ENCODE results near the gene SLC46A2. TPM values are rescaled to one million over a fixed set of nuclear protein-coding genes. Genes with fewer than 3 reads are reported as not detected.

The SLC46A2 gene
- total RNA-seq, 1 experiment from 2014 or later = not detected

GRCh38 chr9:112900901-112901300 is 10.2 kb upstream of the SLC46A2 start:
- Histone ChIP-seq H3K27ac (ENCODE audit: low read depth, low read length, poor library complexity, severe bottlenecking) (no peak overlapping the region), H3K4me3 (ENCODE audit: low read depth, low read length, poor library complexity, severe bottlenecking) (no peak overlapping the region), H3K4me1 (ENCODE audit: insufficient read depth, low read length, poor library complexity, severe bottlenecking) (no peaks in the 10 kb centered on the region), H3K27me3 (replicated peaks; ENCODE audit: insufficient read depth, low read depth, low read length, poor library complexity) (peaks cover 25% of the 10 kb centered on the region), H3K9me3 (ENCODE audit: low read depth, low read length, poor library complexity, severe bottlenecking) (no peaks in the 10 kb centered on the region), H3K36me3 (ENCODE audit: insufficient read depth, low read length, poor library complexity, severe bottlenecking) (no peaks in the 10 kb centered on the region)
- TF ChIP-seq CTCF (conservative IDR thresholded peaks at IDR 0.05; ENCODE audit: low read depth, low read length) = no peak
- TF ChIP-seq EZH2 (IDR thresholded peaks at IDR 0.05; ENCODE audit: borderline replicate concordance, low read depth, low read length, poor library complexity, severe bottlenecking) = no peak
- ChIA-PET CTCF (no interaction called here), POLR2A (ENCODE audit: low non-redundant PET) (no interaction called here)
- intact Hi-C loops (cut with micrococcal nuclease; ENCODE audit: unreplicated experiment) = loop anchor here (10.0 kb wide), 1 partner anchor 806 kb away; no protein-coding TSS in a partner anchor
- DNase-seq (ENCODE audit: low spot score) = no peak
- no TSS peak for BruUV-seq (replicated peaks)

GRCh38 chr9:112900488-112900887 is 9.8 kb upstream of the SLC46A2 start:
- TF ChIP-seq CTCF (conservative IDR thresholded peaks at IDR 0.05; ENCODE audit: low read depth, low read length) (no peak), EZH2 (IDR thresholded peaks at IDR 0.05; ENCODE audit: borderline replicate concordance, low read depth, low read length, poor library complexity, severe bottlenecking) (no peak)
- POLR2A ChIA-PET (ENCODE audit: low non-redundant PET) = no interaction called here
- DNase-seq (ENCODE audit: low spot score) = no peak
- Histone ChIP-seq H3K9me3 (ENCODE audit: low read depth, low read length, poor library complexity, severe bottlenecking) (no peaks in the 10 kb centered on the region), H3K4me1 (ENCODE audit: insufficient read depth, low read length, poor library complexity, severe bottlenecking) (no peaks in the 10 kb centered on the region), H3K36me3 (ENCODE audit: insufficient read depth, low read length, poor library complexity, severe bottlenecking) (no peaks in the 10 kb centered on the region), H3K27me3 (replicated peaks; ENCODE audit: insufficient read depth, low read depth, low read length, poor library complexity) (peaks cover 25% of the 10 kb centered on the region), H3K27ac (ENCODE audit: low read depth, low read length, poor library complexity, severe bottlenecking) (no peak overlapping the region), H3K4me3 (ENCODE audit: low read depth, low read length, poor library complexity, severe bottlenecking) (no peak overlapping the region)
- no TSS peak for BruUV-seq (replicated peaks)
- CTCF ChIA-PET = no interaction called here
- intact Hi-C loops (cut with micrococcal nuclease; ENCODE audit: unreplicated experiment) = loop anchor here (10.0 kb wide), 1 partner anchor 806 kb away; no protein-coding TSS in a partner anchor

- no TSS peak for BruUV-seq (replicated peaks)
- ChIA-PET POLR2A (ENCODE audit: low non-redundant PET) (no interaction called here), CTCF (no interaction called here)
- H3K9me3 ChIP-seq (ENCODE audit: low read depth, low read length, poor library complexity, severe bottlenecking) = no peaks in the 10 kb centered on the region
- no peaks in the 10 kb centered on the region for H3K4me1 ChIP-seq (ENCODE audit: insufficient read depth, low read length, poor library complexity, severe bottlenecking)
- H3K4me3 ChIP-seq (ENCODE audit: low read depth, low read length, poor library complexity, severe bottlenecking) = no peak overlapping the region
- H3K27me3 ChIP-seq (replicated peaks; ENCODE audit: insufficient read depth, low read depth, low read length, poor library complexity) = peaks cover 29% of the 10 kb centered on the region
- intact Hi-C loops (cut with micrococcal nuclease; ENCODE audit: unreplicated experiment) = no loop called here
- TF ChIP-seq EZH2 (IDR thresholded peaks at IDR 0.05; ENCODE audit: borderline replicate concordance, low read depth, low read length, poor library complexity, severe bottlenecking) (no peak), CTCF (conservative IDR thresholded peaks at IDR 0.05; ENCODE audit: low read depth, low read length) (no peak)
- no peaks in the 10 kb centered on the region for H3K36me3 ChIP-seq (ENCODE audit: insufficient read depth, low read length, poor library complexity, severe bottlenecking)
- no peak for DNase-seq (ENCODE audit: low spot score)
- no peak overlapping the region for H3K27ac ChIP-seq (ENCODE audit: low read depth, low read length, poor library complexity, severe bottlenecking)
Observed at GRCh38 chr9:112898872-112899311, 8.2 kb upstream of the SLC46A2 start.
